ENCODE measurements around the gene IMMP2L.
A peak's percentile ranks its signal among the peaks of the same experiment; 100 is the strongest.
"Not testable (repeated sequence)": the region's sequence is repeated elsewhere in the genome, so short reads cannot be mapped to it uniquely, and the experiment has no call there.

Gene IMMP2L

GRCh38 chr7:111094419-111094818, 467.9 kb downstream of the IMMP2L start:
- DNase-seq: no peak

- no peak for DNase-seq
Observed at GRCh38 chr7:111093496-111093895, 468.8 kb downstream of the IMMP2L start.

- DNase-seq: no peak
Observed at GRCh38 chr7:111092406-111093236, 469.7 kb downstream of the IMMP2L start.

GRCh38 chr7:111091593-111092358, 470.5 kb downstream of the IMMP2L start:
- no peak for DNase-seq

DNA sequence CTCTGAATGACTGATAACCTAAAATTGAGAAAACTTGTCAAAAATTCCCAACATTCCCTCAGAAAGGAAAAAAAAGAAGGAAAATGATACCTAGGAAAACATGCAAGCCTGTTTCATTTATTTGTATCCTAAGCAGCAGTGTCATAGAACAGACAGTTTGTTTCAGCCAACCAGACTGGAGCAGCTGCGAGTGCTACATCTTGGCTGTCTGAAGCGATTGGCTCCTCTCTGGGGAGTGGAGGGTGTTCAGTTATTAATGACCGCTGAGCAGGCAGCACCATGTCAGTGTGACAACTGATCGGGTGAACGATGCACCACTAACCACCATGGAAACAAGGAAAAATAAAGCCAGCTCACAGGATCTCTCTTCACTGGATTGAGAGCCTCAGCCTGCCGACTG, 471.4 kb downstream of the IMMP2L start, which contains the start of gene LRRN3:
TSS of gene LRRN3 (plus strand) at position 282 of the 400 bp plus-strand sequence. CDS start 31,646 bp downstream, outside the sequence.
- peak; percentile 33 for DNase-seq

DNA sequence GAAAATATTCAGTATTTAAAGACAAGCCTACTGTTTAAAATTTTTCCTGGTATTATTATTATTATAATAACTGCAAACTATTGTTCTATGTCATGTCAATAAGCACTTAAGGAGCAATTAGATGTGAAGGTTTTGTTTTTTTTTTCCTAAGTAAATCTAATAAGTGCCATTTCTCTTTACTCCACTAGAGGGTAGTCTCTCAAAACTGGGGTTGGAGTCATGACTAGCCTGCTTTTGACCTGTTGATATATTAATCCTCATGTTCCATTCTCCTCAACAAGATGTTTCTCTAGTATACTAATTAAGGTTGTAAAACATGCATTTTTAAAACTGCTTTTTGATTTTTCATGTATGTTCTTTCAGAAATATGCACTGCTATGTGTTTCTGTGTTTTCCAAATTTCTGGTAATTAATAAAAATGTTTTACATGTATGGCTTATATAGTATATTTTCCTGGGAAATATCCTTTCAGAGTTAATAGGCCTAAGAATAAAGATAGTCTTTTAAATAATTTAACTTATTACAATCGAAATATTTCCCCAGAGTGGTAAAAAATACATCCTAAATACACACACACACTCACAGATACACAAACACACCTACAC, 472.4 kb downstream of the IMMP2L start:
- DNase-seq: no peak

GRCh38 chr7:111088328-111088727, 474.0 kb downstream of the IMMP2L start:
- no peak for DNase-seq

- no peak for DNase-seq
Observed at GRCh38 chr7:111086532-111086931, 475.8 kb downstream of the IMMP2L start.

DNA sequence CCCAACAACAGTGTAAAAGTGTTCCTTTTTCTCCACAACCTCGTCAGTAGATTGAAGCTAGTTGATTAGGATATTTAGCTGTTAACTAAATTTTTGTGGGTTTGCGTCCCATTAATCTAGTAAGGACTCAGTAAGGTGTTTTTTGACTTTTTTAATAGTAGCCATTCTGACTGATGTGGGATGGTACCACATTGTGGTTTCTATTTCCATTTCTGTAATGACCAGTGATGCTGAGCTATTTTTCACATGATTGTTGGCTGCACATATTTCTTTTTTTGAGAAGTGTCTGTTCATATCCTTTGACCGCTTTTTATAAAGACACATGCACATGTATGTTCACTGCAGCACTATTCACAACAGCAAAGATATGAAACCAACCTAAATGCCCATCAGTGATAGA, 476.9 kb downstream of the IMMP2L start:
- DNase-seq: no peak

- DNase-seq: no peak
Observed at GRCh38 chr7:111083413-111083812, 478.9 kb downstream of the IMMP2L start.

DNA sequence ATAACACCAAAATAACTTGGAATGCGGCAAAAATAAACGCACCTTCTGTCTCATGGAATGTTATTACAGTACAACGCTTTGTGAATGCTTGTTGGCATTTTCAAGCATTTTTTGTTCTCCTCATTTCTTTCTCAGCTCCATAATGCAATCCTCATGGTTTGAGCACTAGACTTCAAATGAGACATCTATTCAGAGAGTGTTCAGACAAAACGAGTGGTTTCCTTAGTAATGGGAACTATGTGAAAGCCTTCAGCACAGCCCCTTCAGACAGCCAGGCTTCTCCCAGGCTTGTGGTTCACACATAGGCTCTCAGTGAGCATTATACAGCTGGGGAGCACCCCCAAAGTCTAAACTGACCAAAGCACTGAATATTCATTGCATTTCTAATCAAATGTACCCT, 479.9 kb downstream of the IMMP2L start:
- DNase-seq: no peak

DNA sequence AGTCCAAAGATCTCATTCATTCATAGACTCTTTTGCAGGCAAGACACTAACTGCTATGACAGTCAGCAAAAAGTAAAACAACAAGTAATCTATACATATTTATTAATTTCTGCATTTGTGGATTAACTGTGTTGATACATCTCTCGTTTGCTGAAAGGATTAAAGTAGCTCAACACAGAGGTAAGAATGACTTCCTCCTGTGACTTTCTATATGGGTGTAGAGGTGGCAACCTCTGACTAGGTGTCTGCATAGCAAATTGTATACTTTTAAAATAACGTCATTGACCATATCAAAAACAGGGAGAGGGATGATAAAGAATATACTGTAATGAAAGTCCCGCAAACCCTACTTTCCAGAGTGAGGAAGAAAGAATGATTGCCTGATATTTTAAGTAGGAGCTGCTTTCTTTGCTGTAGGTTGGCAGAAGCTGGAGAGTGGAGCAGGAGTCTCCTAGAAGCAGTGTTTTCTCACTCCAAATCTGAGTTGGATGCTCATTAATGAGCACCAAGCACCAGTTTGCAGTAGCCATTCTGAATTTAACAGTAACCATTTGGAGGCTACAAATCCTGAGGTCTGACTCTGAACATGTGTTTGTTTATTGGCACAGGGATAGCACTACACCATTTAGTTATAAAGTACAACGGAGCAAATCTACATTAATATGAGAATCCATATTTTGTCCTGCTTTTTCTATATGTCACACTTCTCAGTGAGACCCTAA, 480.6 kb downstream of the IMMP2L start:
- DNase-seq: no peak

- no peak for DNase-seq
Observed at GRCh38 chr7:111080495-111081105, 481.7 kb downstream of the IMMP2L start.

DNA sequence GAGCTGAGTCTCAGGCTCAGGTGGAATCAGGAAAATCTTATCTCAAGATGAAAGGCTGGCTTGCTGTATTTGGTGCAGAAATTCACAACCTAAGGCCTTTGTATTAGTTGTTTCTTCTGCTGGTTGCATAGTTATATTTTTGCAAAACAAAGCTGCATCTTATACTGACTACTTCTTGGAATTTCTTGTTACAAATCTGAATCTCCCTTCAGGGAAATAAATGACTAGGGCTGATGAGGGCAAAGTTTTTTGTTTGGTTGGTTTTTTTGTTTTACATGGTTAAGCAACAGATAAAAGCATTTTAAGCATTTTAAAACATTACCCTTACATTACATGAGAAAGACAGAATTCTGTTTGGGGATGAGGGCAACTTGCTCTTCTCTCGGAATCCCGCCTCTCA, 485.3 kb downstream of the IMMP2L start:
- DNase-seq: no peak

DNA sequence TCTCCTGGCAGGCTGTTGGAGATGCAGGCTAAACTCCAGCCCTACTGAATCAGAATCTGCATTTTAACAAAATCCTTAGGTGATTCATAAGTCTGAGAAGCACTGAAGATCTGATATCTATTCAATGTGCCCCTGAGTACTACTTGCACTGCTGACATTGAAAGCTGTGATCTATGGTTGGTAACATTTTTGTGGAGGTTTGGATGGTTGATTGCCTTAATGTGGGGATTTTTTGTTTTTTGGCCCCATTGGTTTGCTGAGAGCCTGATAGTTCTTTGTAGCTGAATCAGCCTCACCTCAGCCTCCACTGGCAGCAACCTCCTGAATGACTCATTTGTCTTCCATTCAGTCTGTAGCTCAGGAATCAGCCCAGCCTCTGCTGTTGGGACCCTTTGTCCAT, 486.1 kb downstream of the IMMP2L start:
- DNase-seq: peak; percentile 23

- DNase-seq: no peak
Observed at GRCh38 chr7:111075498-111075897, 486.8 kb downstream of the IMMP2L start.

DNA sequence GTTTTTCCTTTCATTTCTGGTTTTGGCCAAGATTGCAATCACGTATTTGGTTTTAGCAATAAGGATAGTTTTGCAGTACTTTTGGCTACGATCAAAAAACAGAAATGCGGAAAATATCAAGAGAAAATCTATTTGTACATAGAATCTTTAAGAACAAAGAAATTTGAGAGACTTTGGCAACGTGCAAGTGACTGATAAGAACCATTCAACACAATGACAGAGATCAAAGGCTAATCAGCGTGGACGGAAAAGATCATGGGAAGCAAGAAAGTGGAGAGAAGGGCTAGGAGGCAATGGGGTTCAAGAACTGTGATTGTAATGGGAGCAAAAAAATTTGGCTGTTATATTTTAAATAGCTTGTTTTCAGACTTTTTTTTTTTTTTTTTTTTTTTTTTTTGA, 487.5 kb downstream of the IMMP2L start:
- DNase-seq: no peak

DNA sequence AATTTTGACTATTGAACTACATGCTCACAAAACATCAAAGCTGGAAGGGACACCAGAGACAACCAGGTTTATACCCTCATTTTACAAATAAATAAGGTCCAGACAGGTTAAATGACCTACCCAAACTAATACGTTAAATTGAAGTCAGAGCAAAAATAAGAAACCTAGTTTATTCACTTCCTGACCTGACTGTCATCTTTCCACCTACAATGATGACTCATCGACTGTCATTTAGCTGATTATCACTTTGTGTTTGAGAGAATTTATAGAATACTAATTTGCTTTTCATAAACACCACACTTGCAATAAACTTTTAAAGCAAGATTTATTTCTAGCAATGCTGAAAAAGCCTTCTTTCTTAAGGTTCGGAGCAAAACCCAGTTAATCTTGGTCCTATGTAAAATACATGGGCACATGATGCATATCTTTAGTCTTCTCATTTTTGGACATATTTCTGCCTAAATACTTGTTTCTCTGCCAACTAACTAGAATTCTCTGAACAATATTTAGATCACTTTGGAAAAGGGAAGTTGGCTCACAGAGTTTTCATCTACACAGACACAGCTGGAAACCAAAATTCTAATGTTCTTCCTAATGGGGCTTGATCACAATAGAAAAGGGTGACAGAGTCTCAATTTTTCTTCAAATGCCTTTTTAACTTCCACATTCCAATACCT, 488.1 kb downstream of the IMMP2L start:
- no peak for DNase-seq

- DNase-seq: not testable (repeated sequence)
Observed at GRCh38 chr7:111072658-111073057, 489.6 kb downstream of the IMMP2L start.

DNA sequence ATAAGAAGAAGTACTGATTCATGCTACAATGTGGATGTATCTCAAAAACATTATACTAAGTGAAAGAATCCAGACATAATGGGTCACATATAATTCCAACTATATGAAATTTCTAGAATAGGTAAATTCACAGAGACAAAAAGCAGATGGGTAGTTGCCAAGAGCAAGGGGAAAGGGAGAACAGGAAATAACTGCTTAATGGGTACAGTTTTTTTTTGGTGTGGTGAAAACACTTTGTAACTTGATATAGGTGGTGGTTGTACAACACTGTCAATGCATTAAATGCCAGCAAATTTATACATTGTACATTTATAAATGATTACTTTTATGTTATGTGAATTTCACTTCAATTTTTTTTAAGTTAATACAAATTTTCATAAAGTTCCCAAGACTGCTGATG, 490.7 kb downstream of the IMMP2L start:
- DNase-seq: no peak

- no peak for DNase-seq
Observed at GRCh38 chr7:111068618-111069017, 493.7 kb downstream of the IMMP2L start.

DNA sequence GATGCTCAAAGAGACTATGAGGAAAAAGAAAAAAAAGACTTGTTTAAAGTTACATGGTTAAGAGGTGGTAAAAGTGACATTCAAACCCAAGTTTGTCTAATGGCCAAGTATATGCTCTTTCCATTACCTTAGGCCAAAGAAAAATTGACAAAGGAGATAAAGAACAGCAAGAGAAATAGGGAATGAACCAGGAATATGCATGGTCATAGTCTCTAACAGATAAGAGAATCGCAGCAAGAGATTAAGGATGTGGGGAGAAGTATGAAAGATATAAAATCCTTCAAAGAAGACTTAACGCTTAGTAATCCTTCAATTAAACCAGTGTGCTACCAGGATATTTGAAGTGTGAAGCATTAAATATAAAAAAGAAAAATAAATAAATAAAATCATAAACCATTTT, 494.6 kb downstream of the IMMP2L start:
- no peak for DNase-seq
